ENCODE data around the gene TCP10L.
"Not testable (repeated sequence)": the region's sequence is repeated elsewhere in the genome, so short reads cannot be mapped to it uniquely, and the experiment has no call there.

Gene TCP10L

GRCh38 chr21:32585970-32586369 is 647 bp upstream of the TCP10L start:
- no peak for DNase-seq

GRCh38 chr21:32584472-32584871 is 851 bp downstream of the TCP10L start:
- no peak for DNase-seq

GRCh38 chr21:32581732-32582131 is 3.6 kb downstream of the TCP10L start:
- DNase-seq: no peak

GRCh38 chr21:32580949-32581348 is 4.4 kb downstream of the TCP10L start:
- DNase-seq: no peak

DNA sequence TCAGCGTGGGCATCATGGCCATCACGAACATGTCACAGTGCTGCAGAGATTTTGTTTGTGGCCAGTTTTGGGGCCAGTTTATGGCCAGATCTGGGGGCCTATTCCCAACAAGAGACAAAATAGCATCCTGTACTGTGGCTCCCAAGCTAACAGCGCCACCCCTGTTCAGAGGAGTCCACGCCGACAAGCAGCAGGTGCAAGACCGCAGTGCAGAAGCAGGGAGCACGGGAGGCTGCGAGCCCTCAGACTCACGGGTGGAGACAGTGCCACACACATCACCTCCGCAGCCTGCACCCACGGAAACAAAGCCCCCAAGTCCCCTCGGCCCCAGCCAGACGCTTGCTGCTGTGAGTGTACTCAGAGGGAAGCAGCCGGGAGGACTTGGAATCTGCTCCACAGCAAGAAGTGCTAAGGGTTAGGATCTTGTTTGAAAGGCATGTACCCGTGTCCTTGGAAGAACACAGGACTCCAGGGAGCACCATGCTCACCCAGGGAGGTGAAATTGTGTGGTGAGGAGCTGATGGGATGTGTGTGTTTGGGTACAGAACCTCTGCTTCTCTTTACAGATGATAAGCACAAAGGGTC is 7.1 kb downstream of the TCP10L start:
- no peak for DNase-seq

- DNase-seq: no peak
Observed at GRCh38 chr21:32576011-32576410, 9.3 kb downstream of the TCP10L start.

GRCh38 chr21:32574946-32575925 is 10.1 kb downstream of the TCP10L start:
- DNase-seq: no peak

GRCh38 chr21:32572574-32573420 is 12.5 kb downstream of the TCP10L start:
- DNase-seq: no peak

- DNase-seq: no peak
Observed at GRCh38 chr21:32570456-32570855, 14.9 kb downstream of the TCP10L start.

- DNase-seq: peak in 12 of 14 donors; percentile 6 to 72 (median 52)
Observed at GRCh38 chr21:32569261-32570230, 15.8 kb downstream of the TCP10L start.

DNA sequence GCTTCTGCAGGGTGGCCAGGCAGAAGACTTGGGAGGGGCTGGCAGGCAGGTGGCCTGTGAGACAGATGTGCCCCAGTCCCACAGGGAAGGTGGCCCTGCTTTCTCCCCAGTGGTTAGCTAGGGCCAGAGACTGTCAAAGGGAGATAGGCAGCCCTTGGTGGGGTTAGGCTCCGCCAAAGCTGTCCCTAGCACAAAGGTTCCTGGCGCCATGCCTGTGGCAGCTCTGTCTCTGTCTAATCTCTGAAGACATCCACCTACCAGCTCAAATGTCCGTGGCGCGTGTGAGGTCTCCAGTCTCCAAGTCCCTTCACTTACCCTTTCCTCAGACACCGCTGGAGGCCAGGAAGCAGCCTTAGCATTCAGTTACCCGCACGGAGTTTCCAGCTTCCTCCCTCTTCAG is 17.7 kb downstream of the TCP10L start:
- DNase-seq: no peak

DNA sequence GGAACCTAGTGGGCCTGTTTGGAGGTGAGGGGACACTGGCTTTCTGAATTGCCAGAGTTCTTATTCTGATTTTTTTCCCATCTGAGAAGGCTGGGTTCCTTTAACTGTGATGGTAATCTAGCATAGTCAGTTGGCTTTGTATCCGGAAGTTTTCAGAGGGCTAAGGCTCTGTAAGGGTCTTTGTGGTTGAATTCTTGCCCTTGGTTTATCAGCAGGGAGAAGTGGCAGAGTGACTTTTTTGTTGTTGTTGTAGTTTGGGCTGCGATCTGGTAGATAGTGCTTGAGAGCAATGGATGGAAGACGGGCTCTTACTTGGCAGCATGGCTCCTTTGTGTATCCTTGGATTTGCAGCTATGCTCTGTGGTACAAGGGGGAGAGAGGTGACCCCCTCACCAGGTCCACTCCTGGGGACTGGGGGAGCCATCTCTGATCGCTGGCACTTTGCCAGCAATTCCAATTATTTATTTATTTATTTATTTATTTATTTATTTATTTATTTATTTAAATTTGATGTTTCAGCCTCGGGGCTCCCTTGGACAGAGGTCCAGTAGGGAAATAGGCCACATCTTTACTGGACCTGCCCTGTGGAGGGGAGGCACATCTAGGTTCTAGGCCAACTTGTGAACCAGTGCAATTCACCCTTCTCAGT is 18.5 kb downstream of the TCP10L start:
- no peak for DNase-seq

GRCh38 chr21:32565856-32566465 is 19.4 kb downstream of the TCP10L start:
- DNase-seq: no peak

- DNase-seq: no peak
Observed at GRCh38 chr21:32562915-32563314, 22.4 kb downstream of the TCP10L start.

DNA sequence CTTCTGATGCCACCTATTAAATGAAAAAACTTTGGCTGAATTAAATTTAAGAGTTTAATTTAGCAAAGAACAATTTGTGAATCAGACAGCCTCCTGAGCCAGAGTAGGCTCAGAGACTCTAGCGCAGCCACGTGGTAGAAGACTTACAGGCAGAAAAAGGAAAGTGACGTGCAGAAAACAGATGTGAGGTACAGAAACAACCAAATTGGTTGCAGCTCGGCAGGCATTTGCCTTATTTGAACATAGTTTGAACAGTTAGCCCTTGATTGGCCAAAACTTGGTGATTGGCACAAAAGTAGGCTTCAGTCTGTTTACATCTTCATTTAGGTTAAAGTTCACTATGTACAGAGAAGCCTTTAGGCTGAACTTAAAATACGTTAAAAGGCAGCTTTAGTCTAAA is 22.9 kb downstream of the TCP10L start:
- peak in 1 of 14 donors; percentile 0 for DNase-seq

DNA sequence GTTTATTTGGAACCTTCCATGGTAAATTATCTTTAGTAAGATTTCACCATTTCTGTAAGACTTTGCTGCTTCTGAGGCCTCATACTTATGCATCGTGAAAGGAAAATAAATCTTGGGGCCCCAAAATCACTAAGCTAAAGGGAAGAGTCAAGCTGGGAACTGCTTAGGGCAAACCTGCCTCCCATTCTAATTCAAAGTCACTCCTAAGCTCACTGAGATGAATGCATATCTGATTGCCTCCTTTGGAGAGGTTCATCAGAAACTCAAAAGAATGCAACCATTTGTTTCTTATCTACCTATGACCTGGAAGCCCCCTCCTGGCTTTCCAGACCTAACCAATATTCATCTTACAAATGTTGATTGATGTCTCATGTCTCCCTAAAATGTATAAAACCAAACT is 23.8 kb downstream of the TCP10L start:
- not testable (repeated sequence) for DNase-seq

GRCh38 chr21:32560896-32561295 is 24.4 kb downstream of the TCP10L start:
- DNase-seq: no peak

DNA sequence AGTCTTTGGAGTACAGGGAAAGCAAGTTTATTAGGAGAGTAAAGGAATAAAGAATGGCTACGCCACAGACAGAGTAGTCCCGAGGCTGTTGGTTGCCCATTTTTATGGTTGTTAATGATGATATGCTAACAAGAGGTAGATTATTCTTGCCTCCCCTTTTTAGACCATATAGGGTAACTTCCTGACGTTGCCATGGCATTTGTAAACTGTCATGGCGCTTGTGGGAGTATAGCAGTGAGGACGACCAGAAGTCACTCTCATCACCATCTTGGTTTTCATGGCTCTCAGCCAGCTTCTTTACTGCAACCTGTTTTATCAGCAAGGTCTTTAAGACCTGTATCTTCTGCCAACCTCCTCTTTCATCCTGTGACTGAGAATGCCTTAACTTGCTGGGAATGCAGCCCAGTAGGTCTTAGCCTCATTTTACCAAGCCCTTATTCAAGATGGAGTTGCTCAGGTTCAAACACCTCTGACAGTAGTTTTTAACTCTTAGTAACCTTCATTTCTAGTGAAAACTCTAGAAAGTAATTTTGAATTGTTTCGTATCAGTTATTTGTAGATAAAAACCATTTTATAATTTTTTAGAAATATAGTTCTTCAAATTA is 26.2 kb downstream of the TCP10L start:
- no peak for DNase-seq

DNA sequence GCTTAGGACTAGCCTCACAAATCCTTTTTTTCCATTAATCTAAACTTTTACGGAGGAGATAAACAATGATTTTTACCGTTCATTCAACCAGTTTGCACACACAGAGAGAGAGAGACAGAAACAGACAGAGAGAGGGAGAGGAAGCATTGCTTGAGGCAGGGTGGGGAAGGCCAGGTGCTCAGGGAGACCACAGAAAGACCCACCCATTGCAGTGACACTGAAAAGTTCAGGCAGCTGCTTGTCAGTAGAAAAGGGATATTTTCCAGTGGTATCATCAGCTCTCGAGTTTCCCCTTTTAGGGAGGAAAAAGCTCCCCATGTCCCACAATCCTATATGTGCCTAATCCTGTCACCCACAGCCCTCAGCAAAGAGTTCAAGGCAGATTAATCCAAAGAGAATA is 27.2 kb downstream of the TCP10L start:
- DNase-seq: no peak

Data from C1 segment of cervical spinal cord (tissue), 14 donors.